SK-N-SH treated with all-trans-retinoic acid at 6 μM for 48 hours (cell line): ENCODE measurements around the gene EFNB2.

Source experiments
- ARNTL ChIP-seq: fragments of 450-650 bp; formaldehyde crosslinking; IDR thresholded peaks from 2 replicates; pipeline ENCODE4 v1.5.0; 2020; ENCODE audit warnings: low read depth, mild to moderate bottlenecking, moderate library complexity, borderline replicate concordance
- BACH2 ChIP-seq: fragments of 250-450 bp; sonication (Bioruptor Pico); IDR thresholded peaks from 2 replicates; pipeline ENCODE4 v1.9.0; 2021; ENCODE audit warnings: mild to moderate bottlenecking, borderline replicate concordance
- CREB5 ChIP-seq: fragments of 250-450 bp; sonication (Bioruptor Pico); IDR thresholded peaks from 2 replicates; pipeline ENCODE4 v1.5.1; 2020; ENCODE audit warnings: low read depth, mild to moderate bottlenecking, moderate library complexity
- CSDC2 ChIP-seq: fragments of 250-450 bp; sonication (Bioruptor Pico); IDR thresholded peaks from 2 replicates; pipeline ENCODE4 v1.5.0; 2020; ENCODE audit warnings: mild to moderate bottlenecking, moderate library complexity
- ESRRG ChIP-seq: fragments of 250-450 bp; sonication (Bioruptor Pico); IDR thresholded peaks from 2 replicates; pipeline ENCODE4 v1.6.1; 2021; ENCODE audit warnings: mild to moderate bottlenecking
- ISL1 ChIP-seq: fragments of 250-450 bp; sonication (Bioruptor Pico); IDR thresholded peaks from 2 replicates; pipeline ENCODE4 v2.1.2; 2022; ENCODE audit warnings: mild to moderate bottlenecking, moderate library complexity
- PATZ1 ChIP-seq: fragments of 250-450 bp; sonication (Bioruptor Pico); IDR thresholded peaks from 2 replicates; pipeline ENCODE4 v1.8.0; 2020; ENCODE audit warnings: mild to moderate bottlenecking, moderate library complexity, borderline replicate concordance
- RARB ChIP-seq: fragments of 250-450 bp; sonication (Bioruptor Pico); IDR thresholded peaks from 2 replicates; pipeline ENCODE4 v1.8.0; 2021; ENCODE audit warnings: mild to moderate bottlenecking, moderate library complexity
- TSHZ2 ChIP-seq: fragments of 250-450 bp; sonication (Bioruptor Pico); IDR thresholded peaks from 2 replicates; pipeline ENCODE4 v1.5.0; 2020; ENCODE audit warnings: mild to moderate bottlenecking, moderate library complexity
- ZC3H10 ChIP-seq: fragments of 250-450 bp; sonication (Bioruptor Pico); IDR thresholded peaks from 2 replicates; pipeline ENCODE4 v1.5.1; 2021; ENCODE audit warnings: mild to moderate bottlenecking, moderate library complexity
- ZFP3 ChIP-seq: fragments of 250-450 bp; sonication (Bioruptor Pico); IDR thresholded peaks from 2 replicates; pipeline ENCODE4 v1.5.0; 2020; ENCODE audit warnings: mild to moderate bottlenecking, moderate library complexity
- ZFP30 ChIP-seq: fragments of 450-650 bp; formaldehyde crosslinking; IDR thresholded peaks from 2 replicates; pipeline ENCODE4 v1.5.0; 2022; ENCODE audit warnings: mild to moderate bottlenecking, moderate library complexity
- ZNF8 ChIP-seq: fragments of 450-650 bp; formaldehyde crosslinking; IDR thresholded peaks from 2 replicates; pipeline ENCODE4 v1.5.0; 2020; ENCODE audit warnings: mild to moderate bottlenecking, moderate library complexity

- no peak for TF ChIP-seq ZFP30 (CRISPR knock-in tag)
- TF ChIP-seq CREB5 (CRISPR knock-in tag) = no peak
- TF ChIP-seq PATZ1 (CRISPR knock-in tag) = no peak
- no peak for TF ChIP-seq RARB (CRISPR knock-in tag)
- no peak for TF ChIP-seq BACH2 (CRISPR knock-in tag)
- no peak for TF ChIP-seq CSDC2 (CRISPR knock-in tag)
- TF ChIP-seq ESRRG = no peak
- no peak for TF ChIP-seq ZFP3 (CRISPR knock-in tag)
- no peak for TF ChIP-seq ARNTL (CRISPR knock-in tag)
- 0 out of 2 replicates have a peak, but pooled peaks have one; percentile 17 for TF ChIP-seq TSHZ2 (CRISPR knock-in tag)
- no peak for TF ChIP-seq ISL1 (CRISPR knock-in tag)
- no peak for TF ChIP-seq ZC3H10 (CRISPR knock-in tag)
- TF ChIP-seq ZNF8 (CRISPR knock-in tag) = peak; percentile 81
These were observed 5.9 kb downstream of the EFNB2 start for GRCh38 chr13:106529415-106530170.
